Measurements from ENCODE around the gene CPA1.

- TF ChIP-seq CTCF (IDR thresholded peaks at IDR 0.05; ENCODE audit: low read depth, low read length, poor library complexity, severe bottlenecking) = no peak
- no peak for TF ChIP-seq EZH2phosphoT487 (IDR thresholded peaks at IDR 0.05; ENCODE audit: borderline replicate concordance, low read length)
These were observed 30.7 kb downstream of the CPA1 start for GRCh38 chr7:130410868-130411541.

All from DOHH2 (cell line).